ENCODE measurements around the gene RDH5. TPM values are rescaled to one million over a fixed set of nuclear protein-coding genes. Genes with fewer than 3 reads are reported as not detected.

The RDH5 gene
- total RNA-seq, 2 donors from 2014 or later = 12.9 to 13.8 TPM

- Mint-ChIP-seq H3K36me3 (ENCODE audit: low read depth) (peaks cover 8% of the 10 kb centered on the region), H3K27ac (no peak overlapping the region), H3K4me1 (peaks cover 8% of the 10 kb centered on the region), H3K27me3 (peaks cover 21% of the 10 kb centered on the region), H3K4me3 (no peak overlapping the region)
- no peaks in the 10 kb centered on the region for H3K9me3 ChIP-seq (ENCODE audit: control insufficient read depth, low read length, poor library complexity, severe bottlenecking)
- ATAC-seq (no peak), DNase-seq (no peak)
Measured at GRCh38 chr12:55687746-55688145, 32.4 kb upstream of the RDH5 start.

- H3K27me3 Mint-ChIP-seq = peaks cover 13% of the 10 kb centered on the region
- peaks cover 6% of the 10 kb centered on the region for H3K4me1 Mint-ChIP-seq
- no peak for ATAC-seq
- H3K4me3 Mint-ChIP-seq = no peak overlapping the region
- H3K36me3 Mint-ChIP-seq (ENCODE audit: low read depth) = peaks cover 8% of the 10 kb centered on the region
- no peak for DNase-seq
- no peaks in the 10 kb centered on the region for H3K9me3 ChIP-seq (ENCODE audit: control insufficient read depth, low read length, poor library complexity, severe bottlenecking)
- H3K27ac Mint-ChIP-seq = no peak overlapping the region
Measured at GRCh38 chr12:55688716-55689655, 31.2 kb upstream of the RDH5 start.

- no peak for ATAC-seq
- no peaks in the 10 kb centered on the region for H3K4me1 Mint-ChIP-seq
- no peaks in the 10 kb centered on the region for H3K36me3 Mint-ChIP-seq (ENCODE audit: low read depth)
- H3K9me3 ChIP-seq (ENCODE audit: control insufficient read depth, low read length, poor library complexity, severe bottlenecking) = no peaks in the 10 kb centered on the region
- H3K4me3 Mint-ChIP-seq = no peak overlapping the region
- H3K27ac Mint-ChIP-seq = no peak overlapping the region
- no peak for DNase-seq
- peaks cover 11% of the 10 kb centered on the region for H3K27me3 Mint-ChIP-seq
Measured at GRCh38 chr12:55692631-55693322, 27.4 kb upstream of the RDH5 start.

GRCh38 chr12:55693323-55694187, 26.6 kb upstream of the RDH5 start:
- H3K4me3 Mint-ChIP-seq = no peak overlapping the region
- no peak for ATAC-seq
- no peaks in the 10 kb centered on the region for H3K4me1 Mint-ChIP-seq
- H3K27ac Mint-ChIP-seq = no peak overlapping the region
- H3K9me3 ChIP-seq (ENCODE audit: control insufficient read depth, low read length, poor library complexity, severe bottlenecking) = no peaks in the 10 kb centered on the region
- peaks cover 14% of the 10 kb centered on the region for H3K27me3 Mint-ChIP-seq
- no peak for DNase-seq
- no peaks in the 10 kb centered on the region for H3K36me3 Mint-ChIP-seq (ENCODE audit: low read depth)

- DNase-seq (no peak), ATAC-seq (no peak)
- Mint-ChIP-seq H3K36me3 (ENCODE audit: low read depth) (no peaks in the 10 kb centered on the region), H3K27ac (no peak overlapping the region), H3K4me1 (no peaks in the 10 kb centered on the region), H3K4me3 (no peak overlapping the region), H3K27me3 (peaks cover 14% of the 10 kb centered on the region)
- no peaks in the 10 kb centered on the region for H3K9me3 ChIP-seq (ENCODE audit: control insufficient read depth, low read length, poor library complexity, severe bottlenecking)
Measured at GRCh38 chr12:55694188-55694515, 26.0 kb upstream of the RDH5 start.

GRCh38 chr12:55694651-55695050, 25.5 kb upstream of the RDH5 start:
- Mint-ChIP-seq H3K27me3 (peaks cover 14% of the 10 kb centered on the region), H3K4me3 (no peak overlapping the region), H3K4me1 (no peaks in the 10 kb centered on the region), H3K36me3 (ENCODE audit: low read depth) (no peaks in the 10 kb centered on the region), H3K27ac (no peak overlapping the region)
- ATAC-seq (no peak), DNase-seq (no peak)
- H3K9me3 ChIP-seq (ENCODE audit: control insufficient read depth, low read length, poor library complexity, severe bottlenecking) = no peaks in the 10 kb centered on the region

- Mint-ChIP-seq H3K4me3 (no peak overlapping the region), H3K4me1 (peaks cover 2% of the 10 kb centered on the region), H3K36me3 (ENCODE audit: low read depth) (no peaks in the 10 kb centered on the region), H3K27me3 (peaks cover 14% of the 10 kb centered on the region), H3K27ac (no peak overlapping the region)
- DNase-seq = no peak
- ATAC-seq = no peak
- no peaks in the 10 kb centered on the region for H3K9me3 ChIP-seq (ENCODE audit: control insufficient read depth, low read length, poor library complexity, severe bottlenecking)
Measured at GRCh38 chr12:55695349-55695748, 24.8 kb upstream of the RDH5 start.

GRCh38 chr12:55696141-55696540, 24.1 kb upstream of the RDH5 start:
- ATAC-seq (no peak), DNase-seq (no peak)
- Mint-ChIP-seq H3K27me3 (peaks cover 14% of the 10 kb centered on the region), H3K4me3 (no peak overlapping the region), H3K27ac (no peak overlapping the region), H3K36me3 (ENCODE audit: low read depth) (no peaks in the 10 kb centered on the region), H3K4me1 (peaks cover 2% of the 10 kb centered on the region)
- no peaks in the 10 kb centered on the region for H3K9me3 ChIP-seq (ENCODE audit: control insufficient read depth, low read length, poor library complexity, severe bottlenecking)

GRCh38 chr12:55696796-55697462, 23.3 kb upstream of the RDH5 start:
- no peak for ATAC-seq

GRCh38 chr12:55697686-55698085, 22.5 kb upstream of the RDH5 start:
- Mint-ChIP-seq H3K4me3 (no peak overlapping the region), H3K4me1 (peaks cover 4% of the 10 kb centered on the region), H3K27ac (no peak overlapping the region), H3K36me3 (ENCODE audit: low read depth) (no peaks in the 10 kb centered on the region), H3K27me3 (peaks cover 14% of the 10 kb centered on the region)
- ATAC-seq (no peak), DNase-seq (no peak)
- no peaks in the 10 kb centered on the region for H3K9me3 ChIP-seq (ENCODE audit: control insufficient read depth, low read length, poor library complexity, severe bottlenecking)

More at GRCh38 chr12:55696796-55697462, 23.3 kb upstream of the RDH5 start:
- H3K27ac Mint-ChIP-seq = no peak overlapping the region
- H3K4me1 Mint-ChIP-seq = peaks cover 4% of the 10 kb centered on the region
- no peaks in the 10 kb centered on the region for H3K9me3 ChIP-seq (ENCODE audit: control insufficient read depth, low read length, poor library complexity, severe bottlenecking)
- no peaks in the 10 kb centered on the region for H3K36me3 Mint-ChIP-seq (ENCODE audit: low read depth)
- DNase-seq = no peak
- no peak overlapping the region for H3K4me3 Mint-ChIP-seq
- peaks cover 14% of the 10 kb centered on the region for H3K27me3 Mint-ChIP-seq

GRCh38 chr12:55698241-55698955, 21.8 kb upstream of the RDH5 start:
- peaks cover 4% of the 10 kb centered on the region for H3K4me1 Mint-ChIP-seq
- no peak overlapping the region for H3K4me3 Mint-ChIP-seq
- no peaks in the 10 kb centered on the region for H3K36me3 Mint-ChIP-seq (ENCODE audit: low read depth)
- H3K27me3 Mint-ChIP-seq = peaks cover 14% of the 10 kb centered on the region
- no peaks in the 10 kb centered on the region for H3K9me3 ChIP-seq (ENCODE audit: control insufficient read depth, low read length, poor library complexity, severe bottlenecking)
- DNase-seq (no peak), ATAC-seq (no peak)
- H3K27ac Mint-ChIP-seq = no peak overlapping the region

GRCh38 chr12:55698965-55699364, 21.2 kb upstream of the RDH5 start:
- Mint-ChIP-seq H3K4me1 (peaks cover 4% of the 10 kb centered on the region), H3K27ac (no peak overlapping the region), H3K27me3 (peaks cover 14% of the 10 kb centered on the region), H3K4me3 (no peak overlapping the region), H3K36me3 (ENCODE audit: low read depth) (no peaks in the 10 kb centered on the region)
- no peaks in the 10 kb centered on the region for H3K9me3 ChIP-seq (ENCODE audit: control insufficient read depth, low read length, poor library complexity, severe bottlenecking)
- ATAC-seq = no peak
- DNase-seq = no peak

All from T-helper 17 cell (primary cell).